Renal cortex interstitium (tissue), 11 donors: ENCODE data around the gene CALHM6. TPM values are rescaled to one million over a fixed set of nuclear protein-coding genes. Genes with fewer than 3 reads are reported as not detected.

Experiments used
- DNase-seq, 11 donors: peaks; one replicate each; pipeline ENCODE4 v3.0.0-alpha.2; 2013; ENCODE audit warnings: low read depth in 9 of 11, low spot score in 4 of 11; ENCODE audit errors: extremely low read depth in 1 of 11
- polyA plus RNA-seq, 3 donors: library from polyadenylated mRNA; unstranded; fragments of 120-200 nt; gene quantifications; one replicate each; pipeline ENCODE4 v1.2.1, GENCODE V29; 2013; ENCODE audit not compliant: insufficient read length in 3 of 3

Gene CALHM6
- polyA plus RNA-seq, 3 donors = 4.9 to 6.6 (median 5.7) TPM

DNA sequence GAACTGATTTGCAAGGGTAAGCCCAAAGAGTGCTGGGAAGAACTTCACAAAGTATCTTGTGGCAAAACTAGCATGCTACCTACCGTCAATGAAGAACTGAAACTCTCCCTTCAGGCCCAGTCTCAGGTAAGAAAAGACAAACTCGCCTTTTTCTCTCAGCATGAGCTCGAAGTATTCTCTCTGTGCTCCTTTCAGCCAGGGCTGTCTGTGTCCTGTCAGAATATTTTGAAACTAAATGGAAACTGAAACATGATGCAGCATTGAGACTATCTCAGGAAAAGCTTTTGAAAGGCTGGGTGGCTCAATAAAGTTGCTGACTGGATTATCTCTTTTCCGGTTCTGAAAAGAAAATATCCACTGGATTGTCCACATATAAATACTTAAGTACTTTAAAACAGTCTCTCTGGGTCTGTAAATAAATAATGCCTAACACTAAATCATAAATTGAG lies 51.0 kb downstream of the CALHM6 start:
- no peak for DNase-seq

DNA sequence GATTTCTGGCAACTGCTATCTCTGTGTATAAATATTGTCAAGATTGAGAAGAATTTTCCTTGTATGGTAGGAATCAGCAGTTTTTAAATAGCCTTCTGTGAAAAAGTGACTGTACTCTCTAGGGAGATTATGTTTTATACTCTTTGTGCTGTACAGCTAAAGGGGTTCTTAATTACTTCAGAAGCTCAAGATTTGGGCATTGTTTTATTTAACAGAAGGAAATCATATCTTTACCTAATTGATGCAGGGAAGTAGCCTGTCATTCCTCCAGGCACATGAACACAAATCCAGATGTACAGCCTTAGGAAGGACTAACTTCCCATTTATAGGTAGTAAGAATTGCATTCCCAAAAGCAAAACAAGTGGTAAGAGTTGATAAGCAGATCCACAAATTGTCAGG lies 51.6 kb downstream of the CALHM6 start:
- no peak for DNase-seq

Other genes with a start within 250 kb of the CALHM6 start
- 10 to 100 TPM; 59.6 to 63.2 (median 60.3) TPM for gene TSPYL4, start 207.3 kb upstream of the CALHM6 start, polyA plus RNA-seq
- 100 to 1,000 TPM; 100 to 105 (median 101) TPM for gene TSPYL1, start 181.4 kb upstream of the CALHM6 start, polyA plus RNA-seq
- gene DSE, start 90.4 kb upstream of the CALHM6 start, polyA plus RNA-seq = 10 to 100 TPM; 38.7 to 42.5 (median 42.1) TPM
- 1 to 10 TPM; 2.3 to 3.4 (median 2.4) TPM for gene CALHM5, start 50.3 kb downstream of the CALHM6 start, polyA plus RNA-seq
- gene TRAPPC3L, start 84.3 kb downstream of the CALHM6 start, polyA plus RNA-seq = under 1 TPM; 0.20 to 0.50 (median 0.30) TPM
- gene CALHM4, start 92.4 kb downstream of the CALHM6 start, polyA plus RNA-seq = under 1 TPM; 0.58 to 0.88 (median 0.85) TPM
- 10 to 100 TPM; 73.8 to 95.4 (median 73.9) TPM for gene RWDD1, start 110.1 kb downstream of the CALHM6 start, polyA plus RNA-seq
- 1 to 10 TPM; 2.6 to 3.0 (median 2.7) TPM for gene RSPH4A, start 155.1 kb downstream of the CALHM6 start, polyA plus RNA-seq
- 10 to 100 TPM; 12.7 to 14.9 (median 14.5) TPM for gene ZUP1, start 207.4 kb downstream of the CALHM6 start, polyA plus RNA-seq
- gene KPNA5, start 219.8 kb downstream of the CALHM6 start, polyA plus RNA-seq = 10 to 100 TPM; 16.1 to 20.6 (median 19.1) TPM